Measurements from ENCODE around the gene ZSCAN10.
"Not testable (repeated sequence)": the region's sequence is repeated elsewhere in the genome, so short reads cannot be mapped to it uniquely, and the experiment has no call there.

Gene ZSCAN10

DNA sequence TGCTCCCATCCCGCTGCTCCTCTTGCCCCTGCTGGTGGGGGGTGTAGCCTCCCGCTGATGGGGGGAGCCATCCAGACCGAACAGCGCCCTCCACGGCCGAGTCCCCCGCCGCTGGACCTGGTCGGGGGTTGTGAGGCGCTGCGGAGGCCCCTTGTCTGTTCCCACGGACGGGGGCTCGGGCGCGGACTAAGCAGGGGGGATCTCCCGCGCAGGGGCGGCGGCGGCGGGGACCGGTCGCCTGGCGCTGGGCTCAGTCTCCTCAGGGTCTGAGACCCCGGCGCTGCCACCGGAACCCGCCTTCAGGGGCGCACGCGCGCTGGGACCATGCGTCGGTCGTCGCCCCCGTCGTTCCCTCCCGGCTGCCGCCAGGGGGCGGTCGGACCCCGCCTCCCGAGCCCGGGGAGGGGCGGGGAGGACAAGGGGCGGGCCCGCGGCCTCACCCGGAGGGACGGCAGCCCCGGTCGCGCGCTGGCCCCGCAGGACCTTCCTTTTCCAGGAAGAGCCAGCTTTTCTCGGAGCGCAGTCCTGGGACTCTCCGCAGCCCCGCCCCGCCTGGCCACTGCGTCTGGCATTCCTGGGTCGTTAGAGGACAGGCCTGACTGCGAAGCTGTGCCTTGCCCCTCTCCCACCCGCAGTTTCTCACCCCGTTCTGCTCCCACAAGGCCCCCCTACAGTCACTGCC lies 39.9 kb downstream of the ZSCAN10 start:
- DNase-seq = peak; percentile 94

DNA sequence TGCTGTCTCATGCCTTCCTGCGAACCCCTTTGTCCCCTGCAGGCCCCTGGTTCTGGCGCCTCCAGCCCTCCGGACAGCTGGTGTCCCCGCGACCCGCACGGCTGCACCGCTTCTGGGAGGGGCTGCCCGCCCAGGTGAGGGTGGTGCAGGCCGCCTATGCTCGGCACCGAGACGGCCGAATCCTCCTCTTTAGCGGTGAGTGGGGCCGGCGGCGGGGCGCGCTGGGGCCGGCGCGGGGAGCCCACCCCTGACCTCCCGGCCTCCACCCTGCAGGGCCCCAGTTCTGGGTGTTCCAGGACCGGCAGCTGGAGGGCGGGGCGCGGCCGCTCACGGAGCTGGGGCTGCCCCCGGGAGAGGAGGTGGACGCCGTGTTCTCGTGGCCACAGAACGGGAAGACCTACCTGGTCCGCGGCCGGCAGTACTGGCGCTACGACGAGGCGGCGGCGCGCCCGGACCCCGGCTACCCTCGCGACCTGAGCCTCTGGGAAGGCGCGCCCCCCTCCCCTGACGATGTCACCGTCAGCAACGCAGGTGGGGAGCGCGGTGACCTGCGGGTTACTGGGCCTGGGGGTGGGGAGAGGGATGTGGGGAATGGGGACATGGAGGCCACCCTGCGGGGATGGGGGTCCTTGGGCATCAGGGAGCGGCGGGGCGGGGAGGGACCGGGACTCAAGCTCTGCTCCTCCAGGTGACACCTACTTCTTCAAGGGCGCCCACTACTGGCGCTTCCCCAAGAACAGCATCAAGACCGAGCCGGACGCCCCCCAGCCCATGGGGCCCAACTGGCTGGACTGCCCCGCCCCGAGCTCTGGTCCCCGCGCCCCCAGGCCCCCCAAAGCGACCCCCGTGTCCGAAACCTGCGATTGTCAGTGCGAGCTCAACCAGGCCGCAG lies 40.7 kb downstream of the ZSCAN10 start:
- peak; percentile 54 for DNase-seq

DNA sequence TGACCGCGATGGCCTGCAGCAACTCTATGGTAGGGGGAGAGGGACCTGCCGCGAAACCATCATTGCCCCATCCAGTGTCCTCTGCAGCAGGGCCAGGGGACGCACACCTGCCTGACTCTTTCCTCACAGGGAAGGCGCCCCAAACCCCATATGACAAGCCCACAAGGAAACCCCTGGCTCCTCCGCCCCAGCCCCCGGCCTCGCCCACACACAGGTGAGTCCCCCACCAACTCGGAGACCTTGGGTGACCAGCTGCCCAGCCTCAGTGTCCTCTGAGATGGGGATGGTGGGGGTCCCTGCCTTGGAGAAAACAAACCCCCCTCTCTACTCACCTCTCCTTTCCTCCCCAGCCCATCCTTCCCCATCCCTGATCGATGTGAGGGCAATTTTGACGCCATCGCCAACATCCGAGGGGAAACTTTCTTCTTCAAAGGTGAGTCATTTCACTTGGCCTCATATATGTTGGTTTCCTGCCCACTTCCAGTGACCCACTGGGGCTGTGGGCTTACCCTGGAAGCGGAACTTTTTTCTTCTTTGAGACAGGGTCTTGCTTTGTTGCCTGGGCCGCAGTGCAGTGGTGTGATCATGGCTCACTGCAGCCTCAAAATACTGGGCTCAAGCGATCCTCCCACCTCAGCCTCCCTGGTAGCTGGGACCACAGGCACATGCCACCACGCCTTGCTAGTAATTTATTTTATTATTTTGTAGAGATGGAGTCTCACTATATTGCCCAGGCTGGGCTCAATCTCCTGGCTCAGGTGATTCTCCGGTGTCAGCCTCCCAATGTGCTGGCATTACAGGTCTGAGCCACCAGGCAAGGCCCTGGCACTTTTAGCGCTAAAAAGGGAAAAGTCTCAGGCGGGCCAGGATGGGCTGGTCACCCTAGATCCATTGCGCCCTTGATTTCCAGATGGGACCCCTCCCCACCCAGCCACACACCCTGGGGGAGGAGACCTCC lies 41.6 kb downstream of the ZSCAN10 start:
- DNase-seq = no peak

DNA sequence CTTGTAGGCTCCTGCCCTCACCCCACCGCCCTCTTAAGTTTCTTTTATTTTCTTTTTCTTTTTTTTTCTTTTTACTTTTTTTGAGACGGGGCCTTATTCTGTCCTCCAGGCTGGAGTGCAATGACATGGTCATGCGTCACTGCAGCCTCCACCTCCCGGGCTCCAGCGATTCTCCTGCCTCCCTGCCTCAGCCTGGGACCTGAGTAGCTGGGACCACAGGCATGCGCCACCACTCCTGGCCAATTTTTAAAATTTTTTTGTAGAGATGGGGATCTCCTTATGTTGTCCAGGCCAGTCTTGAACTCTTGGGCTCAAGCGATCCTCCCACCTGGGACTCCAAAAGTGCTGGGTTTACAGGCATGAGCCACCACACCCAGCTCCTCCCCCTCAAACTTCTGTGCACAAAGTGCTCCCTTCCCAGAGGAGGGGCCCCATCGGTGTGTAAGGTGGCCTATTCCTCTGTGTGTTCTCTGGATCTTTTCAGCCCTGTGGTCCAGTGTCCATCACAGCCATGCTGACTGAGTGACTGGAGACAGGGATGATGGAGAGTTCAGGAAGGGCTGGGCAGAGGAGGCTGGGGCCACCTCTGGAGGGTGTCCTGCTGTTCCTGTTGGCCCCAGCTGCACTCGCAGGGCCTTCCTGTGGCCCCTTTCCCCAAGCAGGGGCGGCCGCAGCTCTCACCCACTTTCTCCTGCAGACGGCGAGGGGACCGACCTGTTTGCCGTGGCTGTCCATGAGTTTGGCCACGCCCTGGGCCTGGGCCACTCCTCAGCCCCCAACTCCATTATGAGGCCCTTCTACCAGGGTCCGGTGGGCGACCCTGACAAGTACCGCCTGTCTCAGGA lies 42.5 kb downstream of the ZSCAN10 start:
- DNase-seq = no peak

DNA sequence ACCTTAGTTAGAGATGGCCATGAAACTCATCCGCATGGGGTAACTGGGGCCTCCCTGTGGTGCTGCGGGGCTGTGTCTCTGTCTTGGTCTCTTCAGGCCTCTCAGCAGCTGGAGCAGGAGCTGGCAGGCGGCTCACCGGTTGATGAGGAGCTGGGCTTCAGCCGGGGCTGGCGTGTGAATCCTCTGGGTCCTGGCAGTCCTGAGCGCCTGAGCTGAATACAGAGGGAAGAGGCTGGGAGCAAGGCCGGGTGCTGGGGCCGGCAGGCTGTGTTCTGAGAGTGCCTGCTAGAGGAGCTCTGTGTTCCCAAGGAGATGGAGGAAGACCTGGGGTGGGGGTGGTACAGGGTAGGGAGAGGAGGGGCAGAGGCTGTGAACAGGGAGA lies 43.4 kb downstream of the ZSCAN10 start:
- not testable (repeated sequence) for DNase-seq

DNA sequence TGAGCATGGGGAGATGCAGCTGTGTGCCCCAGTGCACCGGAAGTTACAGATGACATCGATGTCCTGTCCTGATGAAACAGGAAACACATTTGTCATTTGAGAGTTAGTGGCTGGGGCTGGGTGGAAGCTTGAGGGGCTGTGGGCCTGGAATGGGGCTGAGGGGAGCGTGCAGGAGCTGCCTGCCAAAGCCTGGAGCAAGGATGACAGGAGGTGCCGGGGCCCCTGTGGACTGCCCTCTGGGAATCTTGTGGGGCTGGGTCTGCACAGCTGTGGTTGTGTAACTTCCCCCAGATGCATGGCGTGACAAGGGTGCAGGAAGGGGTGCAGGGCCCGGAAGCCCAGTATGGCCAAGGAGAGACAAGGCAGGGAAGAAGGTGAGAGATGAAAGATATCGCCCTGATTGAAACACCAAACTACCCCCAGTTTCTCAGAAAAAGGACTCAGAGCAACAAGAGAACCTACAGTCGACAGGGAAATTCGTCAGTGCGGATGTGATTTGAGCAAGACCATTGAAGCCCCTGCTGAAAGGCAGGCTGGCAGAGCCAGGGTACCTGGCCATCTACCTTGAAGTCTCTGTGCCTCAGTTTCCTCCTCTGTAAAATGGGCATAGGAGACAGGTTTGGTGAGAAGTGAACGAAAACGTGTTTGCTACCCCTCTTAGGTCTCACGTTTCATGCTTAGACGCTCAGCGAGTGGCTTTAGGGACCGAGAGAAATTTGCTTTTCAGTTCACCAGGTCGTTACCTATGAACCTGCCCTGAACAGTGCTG lies 43.9 kb downstream of the ZSCAN10 start:
- DNase-seq = no peak

DNA sequence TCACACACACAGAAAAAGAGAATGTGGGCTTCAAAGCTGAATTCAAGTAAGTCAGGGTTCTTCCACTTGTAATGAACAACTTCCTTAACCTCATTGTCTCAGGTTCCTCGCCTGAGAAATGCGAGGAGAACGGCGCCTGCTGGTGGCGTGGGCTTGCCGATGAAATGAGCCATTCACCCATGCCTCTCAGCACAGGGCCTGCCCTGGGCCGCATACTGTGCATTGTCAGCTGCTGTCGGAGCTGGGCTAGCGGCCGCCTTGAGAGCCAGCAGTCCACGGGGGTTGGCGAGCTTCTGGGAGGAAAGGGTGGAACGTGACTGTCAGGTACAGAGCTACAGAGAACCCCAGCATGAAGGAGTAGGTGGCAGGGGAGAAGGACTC lies 45.8 kb downstream of the ZSCAN10 start:
- DNase-seq = not testable (repeated sequence)

DNA sequence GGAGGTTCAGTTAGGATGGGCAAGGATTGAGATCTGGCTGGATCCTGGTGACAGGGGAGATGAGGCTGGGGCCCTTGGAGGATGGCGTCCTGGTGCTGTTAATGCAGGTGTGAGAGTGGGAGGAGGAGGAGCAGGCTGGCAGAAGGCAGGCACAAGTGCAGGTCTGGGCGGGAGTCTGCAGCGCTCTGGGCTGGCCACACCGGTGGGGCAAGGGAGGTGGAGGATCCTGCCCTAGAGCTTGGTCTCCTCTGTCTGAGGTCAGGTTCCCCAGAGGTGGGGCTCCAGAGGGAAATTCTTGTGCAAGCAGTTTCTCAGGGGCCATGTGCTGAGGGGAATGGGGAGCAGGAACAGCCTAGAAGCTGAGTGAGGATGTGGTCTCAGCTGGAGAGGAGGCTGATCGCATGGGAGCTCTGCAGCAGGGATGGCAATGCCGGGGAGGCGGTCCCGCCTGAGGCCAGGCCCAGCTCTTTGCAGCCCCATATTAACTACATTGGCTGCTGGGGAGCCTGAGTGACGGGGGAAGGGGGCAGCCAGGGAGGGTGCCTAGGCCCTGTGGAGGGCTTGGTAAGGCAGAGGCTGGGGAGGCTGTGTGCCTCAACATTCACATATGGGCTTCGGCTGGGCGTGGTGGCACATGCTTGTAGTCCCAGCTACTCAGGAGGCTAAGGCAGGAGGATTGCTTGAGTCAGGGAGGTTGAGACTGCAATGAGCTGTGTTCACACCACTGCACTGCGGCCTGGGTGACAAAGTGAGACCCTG lies 46.3 kb downstream of the ZSCAN10 start:
- not testable (repeated sequence) for DNase-seq

DNA sequence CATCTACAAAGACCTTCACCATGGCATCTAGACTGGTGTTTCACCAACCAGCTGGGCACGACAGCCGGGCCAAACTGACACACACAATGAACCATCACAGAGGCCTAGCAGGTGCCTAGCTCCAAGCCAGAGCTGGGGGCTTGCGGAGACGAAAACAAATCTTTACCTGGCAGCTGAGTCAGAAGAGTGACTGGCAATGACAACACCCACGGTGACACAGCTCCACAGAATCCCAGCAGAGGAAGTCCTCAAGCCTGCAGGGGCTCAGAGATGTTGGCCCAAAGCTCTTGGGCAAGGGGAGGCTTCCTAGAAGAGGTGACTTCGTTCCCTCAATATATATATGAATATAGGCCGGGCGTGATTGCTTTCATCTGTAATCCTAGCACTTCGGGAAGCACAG lies 47.6 kb downstream of the ZSCAN10 start:
- DNase-seq = no peak

DNA sequence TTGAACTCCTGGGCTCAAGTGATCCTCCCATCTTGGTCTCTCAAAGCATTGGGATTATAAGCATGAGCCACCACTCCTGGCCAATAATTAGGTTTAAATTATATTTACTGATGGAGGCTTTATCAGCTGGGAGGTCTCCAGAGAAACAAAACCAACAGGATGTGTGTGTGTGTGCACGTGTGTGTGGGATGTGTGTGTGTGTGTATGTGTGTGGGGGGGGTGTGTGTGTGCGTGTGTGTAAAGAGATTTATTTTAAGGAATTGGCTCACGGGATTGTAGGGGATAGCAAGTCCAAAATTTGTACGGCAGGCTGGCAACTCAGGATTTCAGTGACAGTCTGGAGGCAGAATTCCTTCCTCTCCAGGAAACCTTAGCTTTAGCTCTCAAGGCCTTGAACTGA lies 48.1 kb downstream of the ZSCAN10 start:
- no peak for DNase-seq

DNA sequence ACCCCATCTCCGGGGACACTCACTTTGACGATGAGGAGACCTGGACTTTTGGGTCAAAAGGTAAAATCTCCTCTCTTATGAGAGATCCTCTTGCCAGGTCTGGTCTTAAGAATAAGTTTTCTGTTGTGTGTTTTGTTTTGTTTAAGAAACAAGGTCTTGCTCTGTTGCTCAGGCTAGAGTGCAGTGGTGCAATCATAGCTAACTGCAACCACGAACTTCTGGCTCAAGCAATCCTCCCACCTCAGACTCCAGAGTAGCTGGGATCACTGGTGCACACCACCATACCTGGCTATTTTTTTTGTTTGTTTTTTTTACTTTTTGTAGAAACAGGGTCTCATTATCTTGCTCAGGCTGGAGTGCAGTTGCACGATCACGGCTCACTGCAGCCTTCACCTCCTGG lies 48.6 kb downstream of the ZSCAN10 start:
- DNase-seq = no peak

DNA sequence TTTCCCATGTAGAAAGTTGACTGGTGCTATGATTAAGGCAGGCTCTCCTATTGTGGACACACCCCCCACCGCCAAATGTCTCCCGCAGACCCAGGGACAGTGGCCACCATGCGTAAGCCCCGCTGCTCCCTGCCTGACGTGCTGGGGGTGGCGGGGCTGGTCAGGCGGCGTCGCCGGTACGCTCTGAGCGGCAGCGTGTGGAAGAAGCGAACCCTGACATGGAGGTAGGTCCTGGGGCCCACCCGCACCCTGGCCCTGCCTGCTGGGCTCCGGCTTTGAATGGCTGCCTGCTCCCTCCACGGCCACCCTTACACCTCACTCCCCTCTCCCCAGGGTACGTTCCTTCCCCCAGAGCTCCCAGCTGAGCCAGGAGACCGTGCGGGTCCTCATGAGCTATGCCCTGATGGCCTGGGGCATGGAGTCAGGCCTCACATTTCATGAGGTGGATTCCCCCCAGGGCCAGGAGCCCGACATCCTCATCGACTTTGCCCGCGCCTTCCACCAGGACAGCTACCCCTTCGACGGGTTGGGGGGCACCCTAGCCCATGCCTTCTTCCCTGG lies 49.1 kb downstream of the ZSCAN10 start:
- DNase-seq = no peak

DNA sequence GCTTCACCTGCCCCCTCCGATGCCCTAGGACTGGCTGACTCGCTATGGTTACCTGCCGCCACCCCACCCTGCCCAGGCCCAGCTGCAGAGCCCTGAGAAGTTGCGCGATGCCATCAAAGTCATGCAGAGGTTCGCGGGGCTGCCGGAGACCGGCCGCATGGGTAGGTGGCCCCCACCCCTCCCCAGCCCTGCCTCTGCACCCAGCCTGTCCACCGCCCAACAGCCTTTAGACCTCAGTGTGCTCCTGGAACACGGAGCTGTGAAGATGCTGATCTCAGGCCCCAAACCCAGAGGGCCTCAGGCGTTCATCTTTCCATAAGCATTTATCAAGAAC lies 51.7 kb downstream of the ZSCAN10 start:
- no peak for DNase-seq

DNA sequence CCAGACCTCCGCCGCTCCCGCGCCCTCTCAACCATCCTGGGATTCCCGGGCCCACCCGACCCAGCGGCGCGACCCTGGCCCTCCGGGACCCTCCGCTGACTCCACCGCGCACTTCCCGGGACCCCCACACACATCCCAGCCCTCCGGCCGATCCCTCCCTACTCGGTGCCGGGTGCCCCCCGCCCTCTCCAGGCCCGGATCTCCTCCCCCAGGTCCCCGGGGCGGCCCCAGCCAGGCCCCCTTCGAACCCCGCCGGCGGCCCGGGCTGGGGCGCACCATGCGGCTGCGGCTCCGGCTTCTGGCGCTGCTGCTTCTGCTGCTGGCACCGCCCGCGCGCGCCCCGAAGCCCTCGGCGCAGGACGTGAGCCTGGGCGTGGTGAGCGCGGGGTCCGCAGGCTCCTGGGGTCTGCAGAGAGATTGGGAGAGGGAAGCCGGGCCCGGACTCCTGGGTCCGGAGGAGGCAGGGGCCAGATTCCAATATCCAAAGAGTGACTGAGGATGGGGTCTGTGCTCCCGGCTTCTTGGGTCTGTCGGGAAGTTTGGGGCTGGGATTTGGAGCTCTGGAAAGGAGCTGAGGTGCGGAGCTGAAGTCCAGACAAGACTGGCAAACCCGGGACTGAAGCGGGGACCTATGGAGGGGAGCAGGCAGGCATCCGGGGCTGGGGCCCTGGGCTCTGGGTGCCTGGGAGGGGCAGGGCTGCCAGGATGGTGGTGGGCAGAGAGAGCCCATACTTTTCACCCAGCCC lies 52.3 kb downstream of the ZSCAN10 start:
- DNase-seq = no peak

DNA sequence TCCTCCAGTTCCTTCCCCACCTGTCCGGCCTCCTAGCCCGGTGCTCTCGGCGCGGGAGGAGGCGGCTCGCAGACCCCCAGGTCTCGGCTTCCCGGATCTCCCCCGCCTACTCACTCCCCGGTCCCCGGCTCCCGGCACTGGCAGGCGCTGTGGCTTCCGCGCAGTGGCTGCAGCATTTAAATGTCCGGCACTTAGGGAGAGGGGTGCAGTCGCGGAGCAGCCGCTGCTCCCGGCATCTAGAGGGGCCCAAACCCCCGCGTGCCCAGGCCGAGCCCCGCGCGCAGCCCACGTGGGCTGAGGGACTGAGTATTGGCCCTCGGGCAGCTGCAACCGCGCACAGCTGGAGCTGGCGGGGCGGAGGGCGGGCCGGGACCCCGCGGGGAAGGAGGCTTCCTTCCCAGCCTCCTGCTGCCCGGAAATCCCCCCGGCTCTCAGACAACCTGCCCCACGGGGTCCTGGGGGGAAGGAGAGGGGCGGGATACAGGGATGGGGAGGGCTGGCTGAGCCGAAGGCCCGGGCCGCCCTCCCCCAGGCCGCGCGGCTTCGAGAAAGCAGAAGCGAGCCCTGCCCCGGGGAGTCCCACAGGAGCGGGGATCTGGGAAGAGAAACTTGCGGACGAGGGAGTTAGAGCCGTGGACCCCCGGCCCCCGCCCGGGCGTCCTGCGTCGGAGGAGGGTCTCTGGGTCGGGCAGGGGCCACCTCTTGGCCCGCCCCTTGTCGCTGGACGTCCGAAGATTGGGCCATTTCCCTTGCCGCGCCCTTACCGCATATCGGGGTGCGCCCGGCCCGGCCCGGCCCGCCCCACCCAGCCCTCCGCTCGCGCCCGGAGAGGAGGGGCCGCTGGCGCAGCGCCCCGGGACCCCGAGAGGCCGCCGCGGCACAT lies 53.1 kb downstream of the ZSCAN10 start, which contains the start of gene MMP25:
TSS of gene MMP25 (plus strand) at position 804 of the 883 bp plus-strand sequence. CDS start 357 bp downstream, outside the sequence.
- no peak for DNase-seq

DNA sequence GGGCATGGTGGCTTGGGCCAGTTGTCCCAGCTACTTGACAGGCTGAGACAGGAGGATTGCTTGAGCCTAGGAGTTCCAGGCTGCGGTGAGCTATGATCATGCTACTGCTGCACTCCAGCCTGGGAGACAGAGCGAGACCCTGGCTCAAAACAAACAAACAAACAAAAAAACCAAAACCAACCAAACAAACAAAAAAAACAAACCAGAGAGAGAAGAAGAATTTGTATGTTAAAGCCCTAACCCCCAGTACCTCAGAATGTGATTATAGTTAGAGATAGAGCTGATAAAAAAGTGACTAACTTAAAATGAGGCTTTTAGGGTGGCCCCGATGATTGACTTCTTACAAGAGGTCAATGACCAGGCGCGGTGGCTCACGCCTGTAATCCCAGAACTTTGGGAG lies 54.4 kb downstream of the ZSCAN10 start:
- DNase-seq = no peak

DNA sequence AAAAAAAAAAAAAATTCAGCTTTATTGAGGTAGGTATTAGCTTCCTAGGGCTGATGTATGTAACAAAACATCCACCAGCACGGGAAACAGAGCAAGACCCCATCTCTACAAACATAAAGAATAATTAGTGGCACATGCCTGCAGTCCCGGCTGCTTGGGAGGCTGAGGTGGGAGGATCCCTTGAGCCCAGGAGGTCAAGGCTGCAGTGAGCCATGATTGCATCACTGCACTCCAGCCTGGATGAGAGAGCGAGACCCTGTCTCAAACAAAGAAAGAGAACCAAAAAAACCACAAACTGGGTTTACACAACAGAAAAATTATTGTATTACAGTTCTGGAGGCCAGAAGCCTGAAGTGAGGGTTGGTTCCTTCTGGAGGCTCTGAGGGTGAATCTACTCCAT lies 56.7 kb downstream of the ZSCAN10 start:
- no peak for DNase-seq

DNA sequence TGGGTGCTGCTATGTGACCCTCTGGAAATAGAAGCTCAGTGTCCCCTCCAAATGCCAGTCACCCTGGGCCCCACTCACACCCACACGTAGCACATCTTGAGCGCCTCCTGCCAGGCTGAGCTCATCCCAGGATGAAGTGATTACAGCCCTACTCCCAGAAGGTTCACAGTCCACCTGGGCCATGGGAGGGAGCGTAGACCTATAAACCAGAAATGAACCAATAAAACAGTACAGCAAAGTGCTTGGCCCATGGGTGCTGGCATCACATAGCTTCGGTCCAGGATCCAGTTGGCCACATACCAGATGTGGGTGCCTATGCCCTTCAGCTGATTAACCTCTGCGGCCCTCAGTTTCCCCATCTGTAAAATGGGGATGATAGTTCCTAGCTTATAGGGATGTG lies 60.2 kb downstream of the ZSCAN10 start:
- no peak for DNase-seq

Data from OCI-M1 (cell line).